Endothelial cell of umbilical vein (primary cell): ENCODE data around the gene ARHGAP42.

Source experiments
- CTCF ChIP-seq, 2 donors: IDR thresholded peaks; 1 replicate in 1 of 2; 2 replicates in 1 of 2; pipeline ENCODE4 v1.5.1; 2011; ENCODE audit warnings: low read length in 2 of 2, mild to moderate bottlenecking in 2 of 2, moderate library complexity in 2 of 2, control low read depth in 1 of 2, inconsistent platforms in 1 of 2, low read depth in 1 of 2; ENCODE audit not compliant: insufficient read depth in 1 of 2; ENCODE audit errors: extremely low read depth in 1 of 2
- EZH2 ChIP-seq: IDR thresholded peaks from 2 replicates; pipeline ENCODE4 v1.6.1; 2012; ENCODE audit warnings: borderline replicate concordance, low read depth, mild to moderate bottlenecking, moderate library complexity, low read length, inconsistent platforms; ENCODE audit not compliant: severe bottlenecking
- FOS ChIP-seq: IDR thresholded peaks from 2 replicates; pipeline ENCODE4 v1.6.1; 2011; ENCODE audit warnings: mild to moderate bottlenecking, low read length, moderate library complexity, borderline replicate concordance; ENCODE audit not compliant: insufficient read depth
- POLR2AphosphoS5 ChIP-seq: IDR thresholded peaks from 2 replicates; pipeline ENCODE4 v1.6.1; 2012; ENCODE audit warnings: low read depth, mild to moderate bottlenecking, control low read depth, low read length, moderate library complexity; ENCODE audit not compliant: insufficient read depth

DNA sequence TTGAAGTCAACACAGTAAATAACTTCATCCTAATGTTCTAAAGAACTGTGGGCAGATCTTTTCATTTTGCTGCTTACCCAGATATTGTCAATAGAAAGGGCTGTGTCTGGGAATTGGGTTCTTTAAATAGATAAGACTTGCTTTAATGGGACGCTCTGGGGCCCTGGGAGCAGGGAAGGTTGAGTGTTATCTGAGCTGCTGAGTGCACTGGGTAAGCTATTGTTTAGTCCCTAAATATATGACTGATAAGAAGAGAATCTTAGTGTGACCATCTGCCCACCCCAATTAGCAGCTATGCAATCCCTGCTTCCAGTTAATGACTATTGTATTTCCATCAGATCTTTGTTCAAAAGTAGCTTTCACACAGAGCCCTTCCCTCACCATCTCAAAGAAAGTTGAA, 44.4 kb downstream of the ARHGAP42 start:
- TF ChIP-seq CTCF (IDR thresholded peaks at IDR 0.05; ENCODE audit: extremely low read depth in 1 of 2, insufficient read depth in 1 of 2, low read depth in 1 of 2, low read length in 2 of 2): no peak
- no peak for TF ChIP-seq POLR2AphosphoS5
- TF ChIP-seq EZH2: no peak
- no peak for TF ChIP-seq FOS
